DND-41 (cell line): ENCODE results near the gene NUBP2.

ENCODE experiments used
- EZH2 ChIP-seq: IDR thresholded peaks from 3 replicates; pipeline ENCODE4 v1.6.1; 2012; ENCODE audit warnings: borderline replicate concordance, low read depth, mild to moderate bottlenecking, moderate library complexity, low read length, inconsistent platforms; ENCODE audit not compliant: severe bottlenecking
- TF ChIP-seq, protein P1 (sequence below): IDR thresholded peaks from 2 replicates; pipeline ENCODE4 v1.5.1; 2012; ENCODE audit warnings: borderline replicate concordance, low read length, moderate library complexity, mild to moderate bottlenecking; ENCODE audit not compliant: poor library complexity, severe bottlenecking; ENCODE audit errors: extremely low read depth

DNA sequence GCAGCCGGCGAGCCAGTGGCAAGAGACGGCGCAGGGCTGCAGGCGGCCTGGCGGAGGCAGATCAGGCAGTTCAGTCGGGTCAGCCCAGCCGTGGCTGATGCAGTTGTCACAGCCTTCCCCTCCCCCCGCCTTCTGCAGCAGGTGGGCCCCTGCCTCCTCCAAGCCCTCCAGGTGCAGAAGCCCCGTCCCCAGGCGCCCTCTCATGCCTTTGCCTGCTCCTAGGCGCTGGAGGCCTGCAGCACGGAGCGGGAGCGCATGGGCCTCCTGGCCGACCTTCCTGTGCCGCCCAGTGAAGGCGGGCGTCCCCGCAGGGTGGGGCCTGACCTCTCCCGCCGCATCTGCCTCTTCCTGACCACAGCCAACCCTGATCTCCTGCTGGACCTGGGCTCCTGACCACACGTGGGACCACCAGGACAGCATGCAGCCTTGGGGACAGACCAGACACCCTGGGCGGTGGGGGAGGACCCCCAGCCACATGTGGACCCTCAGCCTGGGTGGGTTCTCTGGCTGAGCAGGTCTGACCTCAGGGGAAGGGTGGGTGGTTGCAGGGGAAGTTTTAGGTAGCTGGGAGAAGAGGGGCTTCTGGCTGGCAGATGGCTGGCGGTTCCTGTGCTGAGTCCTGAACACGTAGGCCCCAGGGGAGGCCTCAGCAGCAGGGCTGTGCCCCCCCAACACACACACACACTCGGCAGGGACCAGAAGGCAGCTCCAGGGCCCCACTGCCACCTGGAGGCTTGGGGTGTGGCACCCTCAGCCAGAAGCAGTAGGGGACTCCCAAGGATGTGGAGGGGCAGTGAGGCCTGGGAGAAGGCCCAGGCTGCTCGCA is 6.7 kb upstream of the NUBP2 start:
- TF ChIP-seq, protein P1, sequence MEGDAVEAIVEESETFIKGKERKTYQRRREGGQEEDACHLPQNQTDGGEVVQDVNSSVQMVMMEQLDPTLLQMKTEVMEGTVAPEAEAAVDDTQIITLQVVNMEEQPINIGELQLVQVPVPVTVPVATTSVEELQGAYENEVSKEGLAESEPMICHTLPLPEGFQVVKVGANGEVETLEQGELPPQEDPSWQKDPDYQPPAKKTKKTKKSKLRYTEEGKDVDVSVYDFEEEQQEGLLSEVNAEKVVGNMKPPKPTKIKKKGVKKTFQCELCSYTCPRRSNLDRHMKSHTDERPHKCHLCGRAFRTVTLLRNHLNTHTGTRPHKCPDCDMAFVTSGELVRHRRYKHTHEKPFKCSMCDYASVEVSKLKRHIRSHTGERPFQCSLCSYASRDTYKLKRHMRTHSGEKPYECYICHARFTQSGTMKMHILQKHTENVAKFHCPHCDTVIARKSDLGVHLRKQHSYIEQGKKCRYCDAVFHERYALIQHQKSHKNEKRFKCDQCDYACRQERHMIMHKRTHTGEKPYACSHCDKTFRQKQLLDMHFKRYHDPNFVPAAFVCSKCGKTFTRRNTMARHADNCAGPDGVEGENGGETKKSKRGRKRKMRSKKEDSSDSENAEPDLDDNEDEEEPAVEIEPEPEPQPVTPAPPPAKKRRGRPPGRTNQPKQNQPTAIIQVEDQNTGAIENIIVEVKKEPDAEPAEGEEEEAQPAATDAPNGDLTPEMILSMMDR, result no peak
- TF ChIP-seq EZH2, result no peak
